Measurements from ENCODE around the gene RBCK1.
"Not testable (repeated sequence)": the region's sequence is repeated elsewhere in the genome, so short reads cannot be mapped to it uniquely, and the experiment has no call there.

The RBCK1 gene

GRCh38 chr20:475463-476357 is 67.6 kb downstream of the RBCK1 start:
- DNase-seq: no peak

GRCh38 chr20:476561-477249 is 68.6 kb downstream of the RBCK1 start:
- not testable (repeated sequence) for DNase-seq

DNA sequence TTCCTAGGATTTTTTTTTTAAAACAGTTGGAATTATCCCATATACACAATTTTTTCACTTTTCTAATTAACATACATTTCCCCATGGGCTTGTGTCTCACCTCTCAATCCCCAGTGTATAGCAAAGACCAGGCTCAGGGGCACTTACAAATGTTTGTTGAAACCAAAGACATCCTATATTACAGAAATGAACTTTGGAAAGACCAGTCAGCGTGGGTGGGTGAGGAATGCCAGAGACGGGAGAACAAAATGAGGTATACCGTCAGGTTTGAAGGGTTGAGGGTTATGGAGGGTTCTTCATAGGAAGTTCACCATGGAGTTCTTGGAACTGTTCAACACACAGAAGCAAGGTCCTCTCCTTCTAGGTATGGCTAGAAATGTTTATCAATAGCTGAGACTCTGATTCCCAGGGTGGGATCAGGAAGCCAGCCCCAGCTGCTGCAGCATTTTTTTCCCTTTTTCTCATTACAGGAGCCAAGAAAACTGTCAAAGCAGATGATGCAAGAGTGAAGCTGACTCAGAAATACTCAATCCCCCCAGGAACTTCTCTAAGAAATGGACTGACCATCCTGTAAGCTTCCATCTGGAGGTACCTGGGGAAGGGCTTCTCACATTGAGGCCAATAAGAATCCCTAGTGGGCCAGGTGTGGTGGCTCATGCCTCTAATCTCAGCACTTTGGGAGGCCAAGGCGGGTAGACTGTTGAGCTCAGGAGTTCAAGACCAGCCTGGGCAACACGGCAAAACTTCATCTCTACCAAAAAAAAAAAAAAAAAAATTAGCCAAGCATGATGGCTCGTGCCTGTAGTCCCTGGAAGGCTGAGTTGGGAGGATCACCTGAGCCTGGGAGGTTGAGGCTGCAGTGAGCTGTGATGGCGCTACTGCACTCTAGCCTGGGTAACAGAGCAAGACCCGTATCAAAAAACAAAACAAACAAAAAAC is 70.2 kb downstream of the RBCK1 start:
- DNase-seq: no peak

DNA sequence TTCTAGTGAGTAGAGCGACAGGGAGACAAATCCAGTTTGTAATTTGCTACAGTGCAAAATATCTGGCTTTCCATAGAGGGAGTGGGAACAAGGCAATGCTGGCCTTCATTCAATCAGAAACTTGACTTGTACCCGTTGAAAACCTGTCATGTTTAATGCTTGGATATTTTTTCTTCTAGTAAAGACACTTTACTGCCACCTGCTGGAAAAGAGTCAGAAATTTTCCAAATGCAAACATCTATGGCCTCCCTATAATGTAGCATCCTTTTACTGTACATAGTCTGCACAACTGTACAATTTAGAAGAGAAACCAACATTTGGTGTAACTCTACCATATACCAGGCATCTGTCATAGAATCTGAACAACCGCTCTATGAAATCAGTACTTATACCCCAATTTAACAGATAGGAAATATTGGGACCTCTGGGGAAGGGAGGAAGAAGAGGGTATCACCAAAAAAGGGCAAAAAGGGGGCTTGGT is 70.9 kb downstream of the RBCK1 start:
- DNase-seq: peak; percentile 54 to 77

DNA sequence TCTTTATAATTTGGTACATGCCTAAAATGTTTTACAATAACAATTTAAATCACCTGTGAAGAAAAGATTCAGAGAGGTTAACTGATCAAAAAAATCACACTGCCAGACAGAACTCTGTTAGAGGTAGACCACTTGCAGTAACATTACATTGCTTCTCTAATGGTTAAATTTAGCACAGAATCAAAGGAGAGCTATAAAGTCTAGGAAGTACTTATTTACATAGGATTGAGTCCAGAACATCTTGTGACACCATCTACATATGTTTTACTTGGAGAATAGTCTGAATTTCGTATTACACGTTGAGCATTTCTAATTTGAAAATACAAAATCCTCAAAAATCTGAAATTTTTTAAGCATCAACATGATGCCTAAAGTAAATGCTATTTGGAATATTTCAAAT is 71.4 kb downstream of the RBCK1 start:
- DNase-seq: no peak

DNA sequence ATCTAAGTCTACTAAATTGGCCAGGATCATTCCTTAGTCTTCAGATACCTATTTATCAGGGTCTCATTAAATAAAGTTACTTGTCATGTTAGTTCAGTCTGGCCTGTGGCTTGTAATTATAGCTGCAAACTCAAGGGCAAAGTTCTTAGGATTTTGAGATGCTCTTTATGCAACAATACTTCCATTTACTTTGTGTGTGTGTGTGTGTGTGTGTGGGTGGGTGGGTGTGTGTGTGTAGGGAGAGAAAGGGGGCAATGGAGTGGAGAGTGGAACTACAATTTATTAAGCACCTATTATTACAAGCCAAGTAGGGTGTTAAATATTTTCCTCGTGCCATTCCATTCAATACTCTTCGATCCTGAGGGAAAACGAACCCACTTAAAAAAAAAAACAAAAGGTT is 71.9 kb downstream of the RBCK1 start:
- no peak for DNase-seq

DNA sequence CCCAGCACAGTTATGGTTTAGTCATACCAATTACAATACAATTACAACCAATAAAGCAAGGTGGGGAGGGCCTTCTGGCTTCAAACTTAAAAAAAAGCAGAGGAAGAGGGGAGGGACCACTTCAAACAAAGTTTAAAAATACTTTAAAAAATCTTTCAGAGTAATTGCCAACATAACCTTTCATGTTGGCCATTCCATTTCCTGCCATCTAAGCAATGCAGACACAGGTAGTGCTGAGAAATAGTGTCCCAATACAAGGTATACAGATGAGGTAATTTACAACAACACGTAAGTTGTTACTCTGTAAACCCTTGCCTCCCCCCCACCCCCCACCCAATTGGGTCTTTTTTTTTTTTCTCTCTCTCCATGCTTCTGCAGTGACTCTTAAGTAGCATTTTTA is 73.1 kb downstream of the RBCK1 start:
- DNase-seq: no peak

Data from NCI-H524 (cell line).